Renal cortex interstitium (tissue), 11 donors: Measurements from ENCODE around the gene DSG2. TPM values are rescaled to one million over a fixed set of nuclear protein-coding genes. Genes with fewer than 3 reads are reported as not detected.

ENCODE experiments used
- DNase-seq, 11 donors: peaks; one replicate each; pipeline ENCODE4 v3.0.0-alpha.2; 2013; ENCODE audit warnings: low read depth in 9 of 11, low spot score in 4 of 11; ENCODE audit errors: extremely low read depth in 1 of 11
- polyA plus RNA-seq, 3 donors: library from polyadenylated mRNA; unstranded; fragments of 120-200 nt; gene quantifications; one replicate each; pipeline ENCODE4 v1.2.1, GENCODE V29; 2013; ENCODE audit not compliant: insufficient read length in 3 of 3

Gene DSG2
- polyA plus RNA-seq, 3 donors: 44.1 to 56.1 (median 52.9) TPM

DNA sequence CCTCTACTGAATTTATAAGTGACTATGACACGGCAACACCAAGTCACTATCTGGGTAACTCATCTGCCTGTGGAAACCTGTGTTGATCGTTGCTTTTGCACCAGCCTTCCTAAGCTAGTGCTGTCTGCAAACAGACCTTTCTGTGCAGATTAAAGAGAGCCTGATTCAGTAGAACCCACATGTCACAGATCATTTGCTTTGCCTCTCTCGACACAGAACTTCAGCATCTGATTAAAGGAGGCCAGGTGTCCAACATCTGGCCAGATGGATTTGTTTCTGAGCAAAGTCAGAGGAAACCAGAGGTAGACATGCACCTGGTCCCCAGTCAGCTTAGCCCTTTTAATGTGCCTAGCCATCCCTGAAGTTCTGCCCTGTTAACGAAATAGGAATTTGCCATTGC, 78.7 kb downstream of the DSG2 start:
- DNase-seq: no peak

DNA sequence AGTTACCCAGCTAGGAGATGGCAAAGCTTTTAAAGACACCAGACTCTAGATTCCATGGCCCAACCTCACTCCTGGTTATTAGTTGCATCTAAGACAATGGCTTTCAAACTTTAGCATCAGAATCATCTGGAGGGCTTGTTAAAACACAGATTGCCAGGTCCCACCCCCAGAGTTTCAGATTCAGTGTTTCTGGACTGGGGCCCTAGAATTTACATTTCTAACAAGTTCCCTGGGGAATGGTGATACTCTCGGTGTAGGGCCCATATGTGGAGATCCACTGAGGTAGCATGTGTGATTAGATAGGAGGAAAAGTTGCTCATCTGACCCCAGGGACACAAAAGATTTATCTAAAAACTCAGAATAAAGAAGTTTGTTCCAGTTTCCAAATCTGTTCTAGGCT, 79.2 kb downstream of the DSG2 start:
- no peak for DNase-seq

DNA sequence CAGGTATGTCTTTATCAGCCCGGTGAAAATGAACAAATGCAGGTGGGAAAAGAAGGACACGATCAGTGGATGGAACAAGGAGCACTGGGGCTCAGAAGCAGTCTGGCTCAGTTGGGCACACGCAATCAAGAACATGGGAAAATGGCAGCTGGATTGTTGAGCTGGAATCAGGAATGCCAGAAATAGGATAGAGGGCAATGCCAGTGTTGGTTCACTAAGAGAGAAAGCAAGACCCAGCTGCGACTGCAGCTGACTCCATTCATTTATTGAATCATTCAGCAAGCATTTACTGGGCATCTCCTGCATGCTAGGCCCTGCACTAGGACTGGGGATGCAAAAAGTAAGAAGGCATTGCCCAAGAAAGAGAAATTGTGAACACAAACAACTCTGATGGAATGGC, 80.1 kb downstream of the DSG2 start:
- no peak for DNase-seq

DNA sequence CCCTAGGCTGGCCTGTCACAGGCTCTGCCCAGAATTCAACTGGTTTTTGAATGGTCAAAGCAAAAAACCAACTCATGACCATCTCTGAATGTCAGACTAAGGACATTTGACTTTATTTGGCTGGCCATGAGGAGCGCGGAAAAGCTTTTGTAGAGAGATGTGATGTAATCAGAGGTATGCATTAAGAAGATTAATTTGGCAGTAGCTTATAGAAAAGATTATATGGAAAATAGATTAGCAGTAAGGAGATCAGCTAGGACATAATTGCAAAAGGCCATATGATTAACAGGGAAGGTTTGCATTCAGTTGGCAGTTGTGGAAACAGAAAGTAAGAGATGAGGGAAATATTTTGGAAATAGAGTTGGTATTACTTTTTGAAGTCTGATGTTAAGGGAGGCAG, 81.4 kb downstream of the DSG2 start:
- no peak for DNase-seq

DNA sequence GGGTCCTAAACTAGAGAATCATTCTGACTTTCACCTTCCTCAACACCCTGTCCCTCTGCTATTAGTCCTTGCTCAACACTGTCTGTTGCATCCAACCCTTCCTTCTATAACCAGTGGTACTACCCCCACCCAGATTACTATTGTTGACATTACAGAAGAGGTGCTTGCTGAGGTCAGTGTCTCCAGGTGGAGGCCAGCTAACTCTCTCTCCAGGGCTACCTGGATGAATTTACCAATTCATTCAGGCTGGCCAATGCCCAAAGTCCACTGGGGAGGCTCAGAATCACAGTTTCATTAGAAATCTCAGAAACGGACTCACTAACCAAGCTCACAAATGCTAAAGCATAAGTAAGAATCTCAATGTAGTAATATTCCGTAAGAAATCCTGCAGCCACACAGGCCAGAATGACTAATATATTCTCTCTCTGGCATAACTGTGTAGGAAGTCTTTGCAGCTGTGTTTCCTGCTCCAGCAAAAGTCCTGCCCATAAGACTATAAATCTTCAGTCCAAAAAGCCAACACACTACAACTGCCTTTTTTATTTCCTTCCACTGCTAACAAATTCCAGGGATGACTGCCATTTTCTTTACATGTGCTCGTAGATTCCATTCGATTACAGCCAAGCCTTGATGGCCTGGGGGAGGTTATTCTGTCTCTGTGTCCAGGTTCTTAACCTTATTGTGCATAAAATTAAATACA, 83.7 kb downstream of the DSG2 start:
- peak in 4 of 11 donors; percentile 3 to 30 (median 12) for DNase-seq

DNA sequence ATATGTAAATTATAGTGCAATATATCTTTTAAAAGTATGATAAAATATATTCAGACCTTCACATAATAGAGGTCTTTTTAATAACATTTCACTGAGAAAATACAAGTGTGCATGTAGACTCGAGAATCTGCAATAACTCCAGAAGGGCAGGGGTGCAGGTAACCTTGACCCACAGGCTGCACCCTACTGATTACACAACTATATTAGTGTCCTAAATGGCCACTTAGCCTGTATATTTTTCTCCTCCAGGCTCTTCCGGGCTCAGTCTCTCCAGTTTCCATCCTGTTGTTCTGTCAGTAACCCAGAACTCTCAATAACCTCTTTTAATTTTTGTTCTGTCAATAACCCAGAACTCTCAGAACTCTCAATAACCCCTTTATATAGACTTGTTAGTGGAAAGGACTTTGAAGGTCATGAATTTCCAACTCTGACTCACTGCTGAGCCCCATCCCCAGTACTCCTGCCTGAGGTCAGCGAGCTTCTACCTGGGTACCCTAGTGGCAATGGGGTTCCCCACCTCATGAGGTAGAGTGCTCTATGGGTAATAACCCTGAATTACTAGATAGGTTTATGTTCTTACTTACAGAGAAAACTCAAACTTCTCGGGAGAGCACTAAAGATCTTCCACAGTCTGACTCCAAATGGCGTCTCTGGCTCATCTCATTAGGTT, 85.3 kb downstream of the DSG2 start:
- no peak for DNase-seq

DNA sequence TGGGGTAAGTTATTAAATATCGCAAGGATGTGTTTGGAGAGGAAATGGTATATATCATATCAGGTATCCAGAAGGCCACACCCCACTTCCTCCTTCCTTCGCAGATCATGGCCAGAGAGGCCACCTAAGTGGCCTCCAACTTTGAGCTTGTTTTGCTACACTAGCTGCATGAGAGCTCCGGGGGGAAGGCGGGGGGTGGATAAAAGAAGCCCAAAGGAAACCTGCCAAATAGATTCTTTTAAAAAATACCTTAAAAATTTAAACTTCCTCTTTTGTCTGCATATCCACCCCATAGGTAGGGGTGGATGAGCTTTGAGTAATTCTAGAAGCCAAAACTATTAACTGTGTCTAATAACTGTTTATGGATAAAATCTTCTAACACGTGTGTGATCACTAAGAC, 88.0 kb downstream of the DSG2 start:
- DNase-seq: no peak

DNA sequence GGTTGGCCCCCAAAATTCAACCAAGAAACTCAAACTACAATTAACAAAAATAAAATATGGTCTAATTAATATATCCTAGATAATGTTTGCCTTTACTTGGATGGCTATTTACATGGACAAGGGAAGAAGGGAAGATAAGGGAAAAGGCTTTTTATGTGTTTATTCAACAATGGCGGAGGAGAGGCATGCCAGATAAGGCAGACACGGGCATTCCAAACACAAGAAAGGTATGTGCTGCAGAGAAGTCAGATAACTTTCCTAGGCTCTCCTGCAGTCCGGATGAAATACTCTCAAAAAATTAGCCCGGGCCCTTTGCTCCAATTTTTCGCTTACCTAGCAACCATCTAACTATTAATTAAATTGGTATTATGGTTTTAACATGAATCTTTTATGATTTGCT, 88.6 kb downstream of the DSG2 start:
- no peak for DNase-seq

DNA sequence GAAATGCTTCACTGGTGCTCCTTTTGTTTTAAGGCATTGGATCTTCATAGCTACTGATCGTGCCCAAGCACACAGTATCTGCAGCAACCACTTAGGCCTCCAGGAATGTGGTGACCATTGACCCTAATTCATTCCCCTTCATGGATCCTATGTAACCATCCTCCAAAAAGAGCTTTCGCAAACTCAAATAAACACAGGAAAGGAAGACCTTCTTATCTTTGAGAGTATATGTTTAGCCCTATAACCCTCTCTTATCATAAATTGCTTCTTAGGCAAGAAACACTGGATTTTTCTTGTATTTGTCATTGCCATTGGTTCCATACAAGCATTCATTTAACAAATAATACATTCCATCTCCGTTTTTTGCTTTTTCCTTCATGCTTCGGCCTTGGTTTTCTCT, 89.6 kb downstream of the DSG2 start:
- no peak for DNase-seq

DNA sequence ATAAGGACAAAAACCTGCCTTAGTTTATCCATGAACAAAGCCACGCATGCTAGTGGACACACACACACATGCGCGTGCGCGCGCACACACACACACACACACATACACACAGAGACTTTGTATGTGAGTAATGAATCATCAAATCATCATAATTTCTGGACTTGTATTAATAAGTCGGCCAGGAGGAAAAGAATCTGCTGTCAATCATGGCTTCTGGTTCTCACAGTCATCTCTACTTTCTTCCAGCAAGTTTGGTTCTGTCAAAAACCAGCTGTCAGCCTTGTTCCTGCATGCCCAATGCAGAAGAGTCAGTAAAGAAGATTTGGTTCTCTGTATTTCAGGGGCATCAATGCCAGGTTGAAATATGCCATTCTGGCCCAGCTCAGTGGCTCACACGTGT, 92.6 kb downstream of the DSG2 start:
- DNase-seq: no peak

DNA sequence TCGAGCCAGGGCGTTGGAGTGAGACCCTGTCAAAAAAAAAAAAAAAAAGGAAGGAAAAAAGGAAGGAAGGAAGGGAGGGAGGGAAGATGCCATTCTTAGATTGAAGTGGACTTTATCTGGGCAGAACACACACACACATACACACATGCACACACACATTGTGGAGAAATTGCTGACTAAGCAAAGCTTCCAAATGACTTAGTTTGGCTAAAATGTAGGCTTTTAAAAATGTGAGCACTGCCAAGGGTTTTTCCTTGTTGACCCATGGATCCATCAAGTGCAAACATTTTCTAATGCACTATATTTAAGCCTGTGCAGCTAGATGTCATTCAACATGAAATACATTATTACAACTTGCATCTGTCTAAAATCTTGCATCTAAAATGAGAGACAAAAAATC, 93.1 kb downstream of the DSG2 start:
- DNase-seq: no peak

DNA sequence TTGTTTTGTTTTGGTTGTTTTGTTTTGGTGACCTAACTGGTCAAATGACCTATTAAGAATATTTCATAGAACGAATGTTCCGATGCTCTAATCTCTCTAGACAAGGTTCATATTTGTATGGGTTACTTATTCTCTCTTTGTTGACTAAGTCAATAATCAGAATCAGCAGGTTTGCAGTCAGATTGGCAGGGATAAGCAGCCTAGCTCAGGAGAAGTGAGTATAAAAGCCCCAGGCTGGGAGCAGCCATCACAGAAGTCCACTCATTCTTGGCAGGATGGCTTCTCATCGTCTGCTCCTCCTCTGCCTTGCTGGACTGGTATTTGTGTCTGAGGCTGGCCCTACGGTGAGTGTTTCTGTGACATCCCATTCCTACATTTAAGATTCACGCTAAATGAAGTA, 93.7 kb downstream of the DSG2 start, which contains the start of gene TTR:
Gene TTR, plus strand, starts transcription at position 250 of the 400 bp plus-strand sequence. Its CDS starts 26 bp downstream, at position 276.
- DNase-seq: no peak

DNA sequence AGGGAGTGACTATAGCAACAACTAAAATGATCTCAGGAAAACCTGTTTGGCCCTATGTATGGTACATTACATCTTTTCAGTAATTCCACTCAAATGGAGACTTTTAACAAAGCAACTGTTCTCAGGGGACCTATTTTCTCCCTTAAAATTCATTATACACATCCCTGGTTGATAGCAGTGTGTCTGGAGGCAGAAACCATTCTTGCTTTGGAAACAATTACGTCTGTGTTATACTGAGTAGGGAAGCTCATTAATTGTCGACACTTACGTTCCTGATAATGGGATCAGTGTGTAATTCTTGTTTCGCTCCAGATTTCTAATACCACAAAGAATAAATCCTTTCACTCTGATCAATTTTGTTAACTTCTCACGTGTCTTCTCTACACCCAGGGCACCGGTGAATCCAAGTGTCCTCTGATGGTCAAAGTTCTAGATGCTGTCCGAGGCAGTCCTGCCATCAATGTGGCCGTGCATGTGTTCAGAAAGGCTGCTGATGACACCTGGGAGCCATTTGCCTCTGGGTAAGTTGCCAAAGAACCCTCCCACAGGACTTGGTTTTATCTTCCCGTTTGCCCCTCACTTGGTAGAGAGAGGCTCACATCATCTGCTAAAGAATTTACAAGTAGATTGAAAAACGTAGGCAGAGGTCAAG, 94.7 kb downstream of the DSG2 start:
- no peak for DNase-seq

DNA sequence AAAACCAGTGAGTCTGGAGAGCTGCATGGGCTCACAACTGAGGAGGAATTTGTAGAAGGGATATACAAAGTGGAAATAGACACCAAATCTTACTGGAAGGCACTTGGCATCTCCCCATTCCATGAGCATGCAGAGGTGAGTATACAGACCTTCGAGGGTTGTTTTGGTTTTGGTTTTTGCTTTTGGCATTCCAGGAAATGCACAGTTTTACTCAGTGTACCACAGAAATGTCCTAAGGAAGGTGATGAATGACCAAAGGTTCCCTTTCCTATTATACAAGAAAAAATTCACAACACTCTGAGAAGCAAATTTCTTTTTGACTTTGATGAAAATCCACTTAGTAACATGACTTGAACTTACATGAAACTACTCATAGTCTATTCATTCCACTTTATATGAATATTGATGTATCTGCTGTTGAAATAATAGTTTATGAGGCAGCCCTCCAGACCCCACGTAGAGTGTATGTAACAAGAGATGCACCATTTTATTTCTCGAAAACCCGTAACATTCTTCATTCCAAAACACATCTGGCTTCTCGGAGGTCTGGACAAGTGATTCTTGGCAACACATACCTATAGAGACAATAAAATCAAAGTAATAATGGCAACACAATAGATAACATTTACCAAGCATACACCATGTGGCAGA, 97.3 kb downstream of the DSG2 start:
- DNase-seq: no peak

DNA sequence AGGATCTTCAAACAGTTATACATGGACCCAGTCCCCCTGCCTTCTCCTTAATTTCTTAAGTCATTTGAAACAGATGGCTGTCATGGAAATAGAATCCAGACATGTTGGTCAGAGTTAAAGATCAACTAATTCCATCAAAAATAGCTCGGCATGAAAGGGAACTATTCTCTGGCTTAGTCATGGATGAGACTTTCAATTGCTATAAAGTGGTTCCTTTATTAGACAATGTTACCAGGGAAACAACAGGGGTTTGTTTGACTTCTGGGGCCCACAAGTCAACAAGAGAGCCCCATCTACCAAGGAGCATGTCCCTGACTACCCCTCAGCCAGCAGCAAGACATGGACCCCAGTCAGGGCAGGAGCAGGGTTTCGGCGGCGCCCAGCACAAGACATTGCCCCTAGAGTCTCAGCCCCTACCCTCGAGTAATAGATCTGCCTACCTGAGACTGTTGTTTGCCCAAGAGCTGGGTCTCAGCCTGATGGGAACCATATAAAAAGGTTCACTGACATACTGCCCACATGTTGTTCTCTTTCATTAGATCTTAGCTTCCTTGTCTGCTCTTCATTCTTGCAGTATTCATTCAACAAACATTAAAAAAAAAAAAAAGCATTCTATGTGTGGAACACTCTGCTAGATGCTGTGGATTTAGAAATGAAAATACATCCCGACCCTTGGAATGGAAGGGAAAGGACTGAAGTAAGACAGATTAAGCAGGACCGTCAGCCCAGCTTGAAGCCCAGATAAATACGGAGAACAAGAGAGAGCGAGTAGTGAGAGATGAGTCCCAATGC, 98.3 kb downstream of the DSG2 start:
- DNase-seq: no peak

DNA sequence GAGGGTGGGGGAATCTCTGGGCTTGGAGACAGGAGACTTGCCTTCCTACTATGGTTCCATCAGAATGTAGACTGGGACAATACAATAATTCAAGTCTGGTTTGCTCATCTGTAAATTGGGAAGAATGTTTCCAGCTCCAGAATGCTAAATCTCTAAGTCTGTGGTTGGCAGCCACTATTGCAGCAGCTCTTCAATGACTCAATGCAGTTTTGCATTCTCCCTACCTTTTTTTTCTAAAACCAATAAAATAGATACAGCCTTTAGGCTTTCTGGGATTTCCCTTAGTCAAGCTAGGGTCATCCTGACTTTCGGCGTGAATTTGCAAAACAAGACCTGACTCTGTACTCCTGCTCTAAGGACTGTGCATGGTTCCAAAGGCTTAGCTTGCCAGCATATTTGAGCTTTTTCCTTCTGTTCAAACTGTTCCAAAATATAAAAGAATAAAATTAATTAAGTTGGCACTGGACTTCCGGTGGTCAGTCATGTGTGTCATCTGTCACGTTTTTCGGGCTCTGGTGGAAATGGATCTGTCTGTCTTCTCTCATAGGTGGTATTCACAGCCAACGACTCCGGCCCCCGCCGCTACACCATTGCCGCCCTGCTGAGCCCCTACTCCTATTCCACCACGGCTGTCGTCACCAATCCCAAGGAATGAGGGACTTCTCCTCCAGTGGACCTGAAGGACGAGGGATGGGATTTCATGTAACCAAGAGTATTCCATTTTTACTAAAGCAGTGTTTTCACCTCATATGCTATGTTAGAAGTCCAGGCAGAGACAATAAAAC, 100.2 kb downstream of the DSG2 start:
- DNase-seq: no peak
